Fibroblast of lung (primary cell): ENCODE data around the gene NECTIN1.

Experiments
- CTCF ChIP-seq, 2 donors: IDR thresholded peaks in 1 of 2; conservative IDR thresholded peaks in 1 of 2; 1 replicate in 1 of 2; 2 replicates in 1 of 2; pipeline ENCODE4 v1.5.1; 2011 to 2012; ENCODE audit warnings: low read length in 2 of 2, control low read depth in 1 of 2, inconsistent platforms in 1 of 2, low read depth in 1 of 2, mild to moderate bottlenecking in 1 of 2
- EZH2 ChIP-seq: IDR thresholded peaks from 2 replicates; pipeline ENCODE4 v1.5.1; 2012; ENCODE audit warnings: low read length, control low read depth, mild to moderate bottlenecking; ENCODE audit errors: missing control alignments

DNA sequence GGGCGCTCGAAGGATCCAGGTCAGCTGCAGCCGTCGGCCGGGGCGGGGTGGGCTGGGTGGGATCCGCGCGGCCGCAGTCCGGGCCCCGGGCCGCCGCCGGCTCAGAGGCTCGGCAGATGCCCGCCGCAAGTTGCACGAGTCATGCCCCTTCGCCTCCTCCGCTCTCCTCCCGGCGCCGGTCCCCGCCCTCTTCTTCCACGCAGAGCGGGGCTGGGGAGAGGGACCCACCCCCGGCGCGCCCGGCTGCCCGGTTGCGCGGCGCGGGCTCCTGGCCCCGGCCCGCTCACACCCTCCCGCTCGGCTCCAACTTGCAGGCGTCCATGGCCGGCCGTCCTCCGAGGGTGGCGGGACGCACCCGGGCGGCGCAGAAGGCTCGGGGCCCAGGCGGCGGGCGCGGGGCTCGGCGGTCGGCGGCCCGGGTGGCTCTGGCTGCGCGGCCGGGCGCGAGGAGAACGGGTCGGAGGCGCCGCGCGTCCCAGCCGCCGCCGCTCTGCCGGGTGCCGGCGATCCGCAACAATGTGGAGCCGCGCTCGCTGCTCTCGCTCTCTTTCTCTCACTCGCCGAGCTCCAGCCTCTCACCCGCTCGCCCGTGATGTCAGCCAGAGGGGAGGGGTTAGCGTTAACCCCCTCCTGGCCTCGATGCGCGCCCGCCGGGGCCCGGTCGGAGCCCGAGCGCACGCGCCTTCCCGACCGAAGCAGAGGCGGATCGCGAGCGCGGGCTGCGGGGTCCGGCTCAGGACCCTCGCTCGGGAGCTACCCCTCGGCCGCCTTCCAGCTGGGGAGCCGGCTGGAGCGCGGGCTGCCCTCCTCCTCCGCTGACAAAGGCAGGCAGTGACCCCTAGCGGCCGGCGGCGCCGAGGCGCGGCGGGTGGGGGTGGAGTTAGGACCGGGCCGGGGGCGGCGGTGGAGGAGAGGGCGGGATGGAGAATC, at the start of gene NECTIN1:
- no peak for TF ChIP-seq EZH2
- peak; percentile 55 to 81 for TF ChIP-seq CTCF (conservative IDR thresholded peaks at IDR 0.05 in 1 of 2, IDR thresholded peaks at IDR 0.05 in 1 of 2; ENCODE audit: low read depth in 1 of 2, low read length in 2 of 2)
